Osteocyte (in vitro differentiated cells): ENCODE results near the gene CAMKK1. TPM values are rescaled to one million over a fixed set of nuclear protein-coding genes. Genes with fewer than 3 reads are reported as not detected.

Experiments used
- DNase-seq: peaks from one replicate; pipeline ENCODE4 v3.0.0; 2021; ENCODE audit warnings: mixed read lengths; ENCODE audit not compliant: unreplicated experiment; ENCODE audit errors: extremely low spot score
- H3K27ac Mint-ChIP-seq: one replicate; pipeline ENCODE4 v1.8.0; 2021; ENCODE audit warnings: mild to moderate bottlenecking, mixed read lengths; ENCODE audit not compliant: unreplicated experiment
- H3K27me3 Mint-ChIP-seq: one replicate; pipeline ENCODE4 v1.8.0; 2021; ENCODE audit warnings: mixed read lengths; ENCODE audit not compliant: unreplicated experiment
- H3K36me3 Mint-ChIP-seq: one replicate; pipeline ENCODE4 v1.8.0; 2021; ENCODE audit warnings: mixed read lengths; ENCODE audit not compliant: unreplicated experiment
- H3K4me1 Mint-ChIP-seq: one replicate; pipeline ENCODE4 v1.8.0; 2021; ENCODE audit warnings: mixed read lengths; ENCODE audit not compliant: unreplicated experiment
- H3K4me3 Mint-ChIP-seq: one replicate; pipeline ENCODE4 v1.8.0; 2021; ENCODE audit warnings: mild to moderate bottlenecking, moderate library complexity, mixed read lengths; ENCODE audit not compliant: unreplicated experiment
- H3K9me3 Mint-ChIP-seq: one replicate; pipeline ENCODE4 v1.8.0; 2021; ENCODE audit warnings: mixed read lengths; ENCODE audit not compliant: unreplicated experiment
- CTCF ChIP-seq: fragments of 200-600 bp; sonication (generic); IDR thresholded peaks from 2 replicates; pipeline ENCODE4 v1.5.0; 2021; ENCODE audit warnings: antibody characterized with exemption, mild to moderate bottlenecking, moderate library complexity
- total RNA-seq: library from RNA; stranded (reverse); gene quantifications from 2 replicates; pipeline ENCODE4 v1.2.1, GENCODE V29; 2021

The CAMKK1 gene
- total RNA-seq, 1 donor from 2014 or later: 1.3 TPM

GRCh38 chr17:3925684-3926485 lies 33.0 kb upstream of the CAMKK1 start:
- Mint-ChIP-seq H3K27ac (no peak overlapping the region), H3K4me3 (no peak overlapping the region), H3K9me3 (no peaks in the 10 kb centered on the region), H3K27me3 (peaks cover 9% of the 10 kb centered on the region), H3K4me1 (peaks cover 13% of the 10 kb centered on the region), H3K36me3 (no peaks in the 10 kb centered on the region)
- no peak for TF ChIP-seq CTCF
- no peak for DNase-seq

GRCh38 chr17:3924512-3925350 lies 31.9 kb upstream of the CAMKK1 start:
- H3K4me1 Mint-ChIP-seq: peaks cover 13% of the 10 kb centered on the region
- no peaks in the 10 kb centered on the region for H3K9me3 Mint-ChIP-seq
- DNase-seq: no peak
- H3K4me3 Mint-ChIP-seq: no peak overlapping the region
- TF ChIP-seq CTCF: no peak
- no peaks in the 10 kb centered on the region for H3K36me3 Mint-ChIP-seq
- no peak overlapping the region for H3K27ac Mint-ChIP-seq
- H3K27me3 Mint-ChIP-seq: peaks cover 9% of the 10 kb centered on the region

- DNase-seq: no peak
- H3K4me1 Mint-ChIP-seq: peaks cover 13% of the 10 kb centered on the region
- H3K36me3 Mint-ChIP-seq: no peaks in the 10 kb centered on the region
- H3K27ac Mint-ChIP-seq: no peak overlapping the region
- H3K27me3 Mint-ChIP-seq: peaks cover 9% of the 10 kb centered on the region
- TF ChIP-seq CTCF: no peak
- H3K9me3 Mint-ChIP-seq: no peaks in the 10 kb centered on the region
- no peak overlapping the region for H3K4me3 Mint-ChIP-seq
Measured at GRCh38 chr17:3923466-3924190, 30.8 kb upstream of the CAMKK1 start.

- H3K27me3 Mint-ChIP-seq: peaks cover 9% of the 10 kb centered on the region
- H3K4me1 Mint-ChIP-seq: peaks cover 9% of the 10 kb centered on the region
- H3K4me3 Mint-ChIP-seq: no peak overlapping the region
- no peaks in the 10 kb centered on the region for H3K36me3 Mint-ChIP-seq
- no peaks in the 10 kb centered on the region for H3K9me3 Mint-ChIP-seq
- TF ChIP-seq CTCF: no peak
- DNase-seq: no peak
- no peak overlapping the region for H3K27ac Mint-ChIP-seq
Measured at GRCh38 chr17:3922765-3923164, 29.9 kb upstream of the CAMKK1 start.
